H9 (cell line): Measurements from ENCODE around the gene RAB31. TPM values are rescaled to one million over a fixed set of nuclear protein-coding genes. Genes with fewer than 3 reads are reported as not detected.

Experiments used
- DNase-seq: peaks from one replicate; pipeline ENCODE4 v3.0.0-alpha.2; 2017
- H2AFZ ChIP-seq: one replicate; pipeline ENCODE4 v1.6.1; 2013; ENCODE audit warnings: mild to moderate bottlenecking, low read length, control low read depth, moderate library complexity
- H2AK5ac ChIP-seq: 2 replicates; pipeline ENCODE4 v1.6.1; 2013; ENCODE audit warnings: low read length, control low read depth, mixed read lengths; ENCODE audit not compliant: insufficient read length
- H2BK120ac ChIP-seq: one replicate; pipeline ENCODE4 v1.6.1; 2013; ENCODE audit warnings: low read depth, mild to moderate bottlenecking, low read length, control low read depth, inconsistent platforms; ENCODE audit not compliant: poor library complexity, severe bottlenecking
- H2BK12ac ChIP-seq: 2 replicates; pipeline ENCODE4 v1.6.1; 2013; ENCODE audit warnings: low read length, control low read depth, mixed read lengths, low read depth; ENCODE audit not compliant: insufficient read length
- H2BK15ac ChIP-seq: 2 replicates; pipeline ENCODE4 v1.6.1; 2013; ENCODE audit warnings: low read depth, low read length, control low read depth
- H2BK20ac ChIP-seq: one replicate; pipeline ENCODE4 v1.6.1; 2013; ENCODE audit warnings: low read depth, mild to moderate bottlenecking, low read length, control low read depth, inconsistent platforms; ENCODE audit not compliant: poor library complexity, severe bottlenecking
- H2BK5ac ChIP-seq: 2 replicates; pipeline ENCODE4 v1.6.1; 2013; ENCODE audit warnings: low read length, control low read depth, mixed read lengths; ENCODE audit not compliant: insufficient read length
- H3K14ac ChIP-seq: 2 replicates; pipeline ENCODE4 v1.6.1; 2013; ENCODE audit warnings: low read length, control low read depth; ENCODE audit not compliant: insufficient read depth
- H3K18ac ChIP-seq: 2 replicates; pipeline ENCODE4 v1.6.1; 2013; ENCODE audit warnings: low read depth, mild to moderate bottlenecking, mixed read lengths, low read length, control low read depth; ENCODE audit not compliant: insufficient read length
- H3K23ac ChIP-seq: 2 replicates; pipeline ENCODE4 v1.6.1; 2013; ENCODE audit warnings: low read length, control low read depth, mixed read lengths, low read depth; ENCODE audit not compliant: insufficient read length
- H3K23me2 ChIP-seq: 2 replicates; pipeline ENCODE4 v1.6.1; 2013; ENCODE audit warnings: low read depth, mild to moderate bottlenecking, mixed read lengths, low read length, control low read depth; ENCODE audit not compliant: insufficient read length, poor library complexity, severe bottlenecking
- H3K27ac ChIP-seq: 2 replicates; pipeline ENCODE4 v1.5.1; 2013; ENCODE audit warnings: low read length, control low read depth, mixed read lengths, low read depth; ENCODE audit not compliant: insufficient read length
- H3K27me3 ChIP-seq: 2 replicates; pipeline ENCODE4 v1.6.1; 2013; ENCODE audit warnings: low read length, control low read depth, inconsistent platforms; ENCODE audit not compliant: insufficient read depth
- H3K4ac ChIP-seq: 2 replicates; pipeline ENCODE4 v1.6.1; 2013; ENCODE audit warnings: low read depth, mild to moderate bottlenecking, control low read depth, inconsistent platforms, low read length, moderate library complexity
- H3K4me1 ChIP-seq: 2 replicates; pipeline ENCODE4 v1.6.1; 2013; ENCODE audit warnings: low read length, control low read depth, inconsistent platforms; ENCODE audit not compliant: insufficient read depth
- H3K4me2 ChIP-seq: 2 replicates; pipeline ENCODE4 v1.6.1; 2013; ENCODE audit warnings: low read length, control low read depth, mixed read lengths; ENCODE audit not compliant: insufficient read length, insufficient read depth
- H3K56ac ChIP-seq: 2 replicates; pipeline ENCODE4 v1.6.1; 2013; ENCODE audit warnings: low read depth, mild to moderate bottlenecking, mixed read lengths, low read length, control low read depth; ENCODE audit not compliant: insufficient read length
- H3K79me1 ChIP-seq: 2 replicates; pipeline ENCODE4 v1.6.1; 2013; ENCODE audit warnings: low read depth, mild to moderate bottlenecking, moderate library complexity, low read length, control low read depth, inconsistent platforms; ENCODE audit not compliant: insufficient read depth, poor library complexity, severe bottlenecking
- H3K79me2 ChIP-seq: 2 replicates; pipeline ENCODE4 v1.6.1; 2013; ENCODE audit warnings: low read length, control low read depth, inconsistent platforms; ENCODE audit not compliant: insufficient read depth
- H3K9ac ChIP-seq: 2 replicates; pipeline ENCODE4 v1.6.1; 2013; ENCODE audit warnings: low read length, control low read depth, mixed read lengths; ENCODE audit not compliant: insufficient read length; ENCODE audit errors: extremely low read depth
- H3K9me3 ChIP-seq: one replicate; pipeline ENCODE4 v1.6.1; 2013; ENCODE audit warnings: low read depth, low read length, inconsistent platforms; ENCODE audit not compliant: control insufficient read depth
- H3T11ph ChIP-seq: one replicate; pipeline ENCODE4 v1.6.1; 2013; ENCODE audit warnings: mild to moderate bottlenecking, low read length, control low read depth, inconsistent platforms
- H4K20me1 ChIP-seq: one replicate; pipeline ENCODE4 v1.6.1; 2013; ENCODE audit not compliant: control insufficient read depth, insufficient read length, insufficient read depth
- H4K5ac ChIP-seq: 2 replicates; pipeline ENCODE4 v1.6.1; 2013; ENCODE audit warnings: low read depth, mild to moderate bottlenecking, mixed read lengths, low read length, control low read depth; ENCODE audit not compliant: insufficient read length
- H4K8ac ChIP-seq: replicated peaks from 2 replicates; pipeline ENCODE4 v1.6.1; 2013; ENCODE audit warnings: low read length, control low read depth, mixed read lengths, low read depth; ENCODE audit not compliant: insufficient read length
- H4K91ac ChIP-seq: 2 replicates; pipeline ENCODE4 v1.6.1; 2013; ENCODE audit warnings: low read depth, mild to moderate bottlenecking, moderate library complexity, mixed read lengths, low read length, control low read depth; ENCODE audit not compliant: insufficient read length
- H3K27ac Mint-ChIP-seq, 3 experiments: 2 replicates in 2 of 3; 3 replicates in 1 of 3; pipeline ENCODE4 v1.8.0; 2020 to 2021; ENCODE audit warnings: mixed read lengths in 3 of 3, mild to moderate bottlenecking in 1 of 3, moderate library complexity in 1 of 3
- H3K27me3 Mint-ChIP-seq: 2 replicates; pipeline ENCODE4 v1.8.0; 2021; ENCODE audit warnings: low read depth, mild to moderate bottlenecking, moderate library complexity, mixed read lengths
- H3K36me3 Mint-ChIP-seq, 3 experiments: 2 replicates in 2 of 3; 3 replicates in 1 of 3; pipeline ENCODE4 v1.8.0; 2020 to 2021; ENCODE audit warnings: low read depth in 3 of 3, mixed read lengths in 3 of 3; ENCODE audit not compliant: insufficient read depth in 1 of 3
- H3K4me1 Mint-ChIP-seq, 2 experiments: 2 replicates each; pipeline ENCODE4 v1.8.0; 2020; ENCODE audit warnings: mixed read lengths in 2 of 2
- H3K4me3 Mint-ChIP-seq, 2 experiments: 2 replicates in 1 of 2; 3 replicates in 1 of 2; pipeline ENCODE4 v1.8.0; 2020 to 2021; ENCODE audit warnings: mild to moderate bottlenecking in 2 of 2, mixed read lengths in 2 of 2, moderate library complexity in 1 of 2
- H3K9me3 Mint-ChIP-seq, 2 experiments: 2 replicates in 1 of 2; 3 replicates in 1 of 2; pipeline ENCODE4 v1.8.0; 2020; ENCODE audit warnings: mild to moderate bottlenecking in 2 of 2, mixed read lengths in 2 of 2, moderate library complexity in 1 of 2
- WGBS: extraction: QIAGEN DNeasy Blood & Tissue Kit; methylation state at CpG from one replicate; pipeline ENCODE4 v1.1.7; 2013; ENCODE audit warnings: missing lambda C conversion rate, low lambda C conversion rate, mixed read lengths; ENCODE audit not compliant: insufficient read length; ENCODE audit errors: extremely low coverage; 5-methylcytosine and 5-hydroxymethylcytosine counted together
- total RNA-seq: library from RNA; stranded (reverse); gene quantifications from 2 replicates; pipeline ENCODE4 v1.2.1, GENCODE V29; 2021
- TF ChIP-seq, protein P1 (sequence below): fragments of 200-600 bp; sonication (generic); conservative IDR thresholded peaks from 3 replicates; pipeline ENCODE4 v1.8.0; 2021; ENCODE audit warnings: antibody characterized with exemption, mild to moderate bottlenecking

Gene RAB31
- total RNA-seq, 1 experiment from 2014 or later = 22.4 TPM

DNA sequence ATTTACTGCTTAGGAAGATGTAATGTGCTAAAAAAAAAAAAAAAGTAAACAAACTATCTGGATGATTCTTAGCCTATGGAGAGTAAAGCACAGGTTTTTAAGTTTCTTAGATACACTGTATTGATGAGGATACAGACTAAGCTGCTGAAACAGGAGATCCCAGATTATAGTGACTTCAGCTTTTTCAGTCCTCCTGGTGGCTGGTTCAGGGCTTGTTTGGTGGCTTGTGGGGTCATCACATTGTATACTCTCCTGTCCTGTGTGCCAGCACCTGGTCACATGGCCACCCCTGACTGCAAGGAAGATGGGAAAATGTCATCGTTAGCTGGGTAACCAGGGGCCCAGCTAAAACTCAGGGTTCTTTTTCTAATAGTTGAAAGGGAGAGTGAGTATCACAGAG is 31.4 kb downstream of the RAB31 start:
- peaks cover 14% of the 10 kb centered on the region; the same call in 1 of the 2 replicates for H3K4me1 ChIP-seq
- H4K91ac ChIP-seq = no peak overlapping the region
- DNase-seq = no peak
- no peak overlapping the region for H3K4me3 Mint-ChIP-seq
- H2BK20ac ChIP-seq = no peak overlapping the region
- no peaks in the 10 kb centered on the region for H3K9me3 ChIP-seq
- no peak overlapping the region for H3K4ac ChIP-seq
- no peak overlapping the region for H4K8ac ChIP-seq
- H3K9ac ChIP-seq = no peak overlapping the region
- H2BK120ac ChIP-seq = no peak overlapping the region
- no CpG with 5 or more reads among the region's 1 CpG for WGBS
- H4K5ac ChIP-seq = no peak overlapping the region
- H3K23me2 ChIP-seq = no peaks in the 10 kb centered on the region
- no peaks in the 10 kb centered on the region for H3K79me2 ChIP-seq
- TF ChIP-seq, protein P1, sequence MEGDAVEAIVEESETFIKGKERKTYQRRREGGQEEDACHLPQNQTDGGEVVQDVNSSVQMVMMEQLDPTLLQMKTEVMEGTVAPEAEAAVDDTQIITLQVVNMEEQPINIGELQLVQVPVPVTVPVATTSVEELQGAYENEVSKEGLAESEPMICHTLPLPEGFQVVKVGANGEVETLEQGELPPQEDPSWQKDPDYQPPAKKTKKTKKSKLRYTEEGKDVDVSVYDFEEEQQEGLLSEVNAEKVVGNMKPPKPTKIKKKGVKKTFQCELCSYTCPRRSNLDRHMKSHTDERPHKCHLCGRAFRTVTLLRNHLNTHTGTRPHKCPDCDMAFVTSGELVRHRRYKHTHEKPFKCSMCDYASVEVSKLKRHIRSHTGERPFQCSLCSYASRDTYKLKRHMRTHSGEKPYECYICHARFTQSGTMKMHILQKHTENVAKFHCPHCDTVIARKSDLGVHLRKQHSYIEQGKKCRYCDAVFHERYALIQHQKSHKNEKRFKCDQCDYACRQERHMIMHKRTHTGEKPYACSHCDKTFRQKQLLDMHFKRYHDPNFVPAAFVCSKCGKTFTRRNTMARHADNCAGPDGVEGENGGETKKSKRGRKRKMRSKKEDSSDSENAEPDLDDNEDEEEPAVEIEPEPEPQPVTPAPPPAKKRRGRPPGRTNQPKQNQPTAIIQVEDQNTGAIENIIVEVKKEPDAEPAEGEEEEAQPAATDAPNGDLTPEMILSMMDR = no peak; the same call in 2 of the 3 replicates
- H3K79me1 ChIP-seq = no peaks in the 10 kb centered on the region
- no peaks in the 10 kb centered on the region for H3K27me3 Mint-ChIP-seq
- H2AK5ac ChIP-seq = no peak overlapping the region
- no peak overlapping the region for H2BK15ac ChIP-seq
- no peaks in the 10 kb centered on the region for H3K27me3 ChIP-seq
- H3K4me1 Mint-ChIP-seq = peaks cover 31 to 32% of the 10 kb centered on the region in 2 experiments
- no peaks in the 10 kb centered on the region for H3K36me3 Mint-ChIP-seq
- no peak overlapping the region for H2BK5ac ChIP-seq
- H3K14ac ChIP-seq = no peak overlapping the region
- H2AFZ ChIP-seq = no peak overlapping the region
- no peak overlapping the region for H3T11ph ChIP-seq
- H3K9me3 Mint-ChIP-seq = no peaks in the 10 kb centered on the region
- no peaks in the 10 kb centered on the region for H4K20me1 ChIP-seq
- no peak overlapping the region for H3K4me2 ChIP-seq
- H3K27ac Mint-ChIP-seq = no peak overlapping the region
- no peak overlapping the region for H2BK12ac ChIP-seq
- no peak overlapping the region for H3K18ac ChIP-seq
- H3K56ac ChIP-seq = no peak overlapping the region
- H3K27ac ChIP-seq = no peak overlapping the region
- no peak overlapping the region for H3K23ac ChIP-seq
